ENCODE data around the gene SLC22A15. TPM values are rescaled to one million over a fixed set of nuclear protein-coding genes. Genes with fewer than 3 reads are reported as not detected.

The SLC22A15 gene
- 6.5 and 7.6 TPM in 2 replicates for total RNA-seq

DNA sequence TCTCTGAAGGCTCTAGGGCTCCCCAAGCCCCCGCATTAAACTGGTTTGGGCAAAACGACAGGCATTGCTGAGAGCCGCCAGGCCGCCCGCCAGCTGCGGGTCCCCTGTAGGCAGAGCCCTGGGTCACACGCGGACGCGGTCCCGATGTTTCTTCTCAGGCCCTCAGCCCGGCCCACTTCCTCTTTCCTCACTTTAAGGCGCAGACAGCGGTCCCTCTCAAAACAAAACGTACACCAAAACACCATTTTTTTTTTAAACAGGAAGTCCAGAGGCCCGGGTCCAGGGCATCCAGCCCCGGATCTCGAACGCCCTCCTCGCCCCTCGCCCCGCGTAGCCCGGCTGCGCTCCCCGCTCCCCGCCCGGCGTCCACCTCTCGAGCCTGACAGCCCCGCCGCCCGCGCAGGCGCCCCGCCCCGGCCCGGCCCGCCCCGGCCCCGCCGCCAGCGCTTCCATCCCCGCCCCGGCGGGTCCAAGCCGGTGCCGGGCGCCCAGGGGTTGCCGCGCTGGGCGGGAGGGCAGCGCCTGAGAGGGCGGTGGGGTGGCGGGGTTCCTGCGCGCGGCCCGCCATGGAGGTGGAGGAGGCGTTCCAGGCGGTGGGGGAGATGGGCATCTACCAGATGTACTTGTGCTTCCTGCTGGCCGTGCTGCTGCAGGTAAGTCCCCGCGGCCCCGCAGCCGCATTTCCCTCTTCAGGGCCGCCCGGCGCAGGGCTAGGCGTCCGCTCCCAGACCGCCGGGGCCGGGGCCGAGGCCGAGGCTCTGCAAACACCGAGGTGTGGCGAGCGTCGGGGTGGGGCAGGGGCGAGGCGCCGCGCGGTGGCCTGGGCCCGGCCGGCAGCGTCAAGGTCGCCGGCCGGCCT lies at the start of gene SLC22A15:
TSS of gene SLC22A15 (plus strand) at position 452 of the 859 bp plus-strand sequence. CDS start at position 567, 115 bp downstream.

DNA sequence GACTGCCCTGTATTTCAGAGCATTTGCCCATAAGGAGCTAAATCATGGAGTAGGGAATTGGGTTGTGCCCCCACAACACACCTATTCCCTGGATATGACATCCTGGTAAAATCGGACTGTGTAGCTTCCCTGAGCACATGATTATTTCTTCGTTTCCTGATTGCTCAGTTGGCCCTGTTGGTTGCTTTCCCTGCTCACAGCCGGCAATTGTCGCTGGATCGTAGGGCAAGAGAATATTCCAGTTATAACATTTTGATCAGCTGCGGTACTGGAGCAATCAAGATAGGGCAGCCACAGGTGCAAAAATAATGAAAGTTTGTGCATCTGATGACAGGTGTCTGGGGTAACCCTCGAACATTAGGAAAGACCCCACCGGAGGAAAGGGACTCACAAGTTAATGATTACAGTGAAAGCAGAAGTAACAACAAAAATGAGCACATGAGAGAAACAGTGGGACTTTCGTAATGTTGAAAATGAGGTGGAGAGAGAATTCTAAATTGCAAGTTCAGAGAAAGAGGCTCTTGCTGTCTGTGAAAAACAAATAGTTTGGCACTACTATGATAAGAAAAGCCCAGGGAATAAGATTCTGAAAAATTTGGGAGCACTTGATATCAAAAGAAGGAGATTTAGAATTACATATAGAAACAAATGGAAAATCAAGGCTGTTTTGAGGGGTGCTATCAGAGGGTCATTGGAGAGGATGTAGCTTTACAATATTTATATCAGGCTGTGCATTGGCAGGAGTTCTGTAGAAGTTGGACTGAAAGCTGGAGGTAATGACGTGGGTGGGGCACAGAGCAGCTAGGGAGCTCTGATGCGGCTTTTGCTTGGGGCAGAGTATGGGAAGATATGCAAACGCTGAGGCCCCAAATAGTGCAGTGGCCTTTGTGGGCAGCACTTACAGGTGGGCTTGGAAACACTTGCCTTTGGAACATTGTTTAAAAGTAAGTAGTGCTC lies 134.5 kb downstream of the SLC22A15 start, which contains the start of gene MAB21L3:
TSS of gene MAB21L3 (plus strand) at position 833 of the 957 bp plus-strand sequence. CDS start 1,217 bp downstream, outside the sequence.

Other genes starting within 250 kb of the SLC22A15 start
- under 0.01 TPM in 1 of 2 replicates, not detected in the other for gene CASQ2, start 207.8 kb upstream of the SLC22A15 start, total RNA-seq
- gene NHLH2, start 135.4 kb upstream of the SLC22A15 start, total RNA-seq = not detected in 2 replicates
- 0.66 TPM in 1 of 2 replicates, not detected in the other for gene MAB21L3, start 134.9 kb downstream of the SLC22A15 start, total RNA-seq

All from smooth muscle cell of trachea (primary cell).